IPS-11a (cell line): Measurements from ENCODE around the gene HLA-DQA1.
"Not testable (repeated sequence)": the region's sequence is repeated elsewhere in the genome, so short reads cannot be mapped to it uniquely, and the experiment has no call there.

Source experiments
- H3K4me3 ChIP-seq: one replicate; pipeline ENCODE4 v1.5.1; 2013; ENCODE audit warnings: low read depth, low read length, control low read depth

HLA-DQA1 gene

DNA sequence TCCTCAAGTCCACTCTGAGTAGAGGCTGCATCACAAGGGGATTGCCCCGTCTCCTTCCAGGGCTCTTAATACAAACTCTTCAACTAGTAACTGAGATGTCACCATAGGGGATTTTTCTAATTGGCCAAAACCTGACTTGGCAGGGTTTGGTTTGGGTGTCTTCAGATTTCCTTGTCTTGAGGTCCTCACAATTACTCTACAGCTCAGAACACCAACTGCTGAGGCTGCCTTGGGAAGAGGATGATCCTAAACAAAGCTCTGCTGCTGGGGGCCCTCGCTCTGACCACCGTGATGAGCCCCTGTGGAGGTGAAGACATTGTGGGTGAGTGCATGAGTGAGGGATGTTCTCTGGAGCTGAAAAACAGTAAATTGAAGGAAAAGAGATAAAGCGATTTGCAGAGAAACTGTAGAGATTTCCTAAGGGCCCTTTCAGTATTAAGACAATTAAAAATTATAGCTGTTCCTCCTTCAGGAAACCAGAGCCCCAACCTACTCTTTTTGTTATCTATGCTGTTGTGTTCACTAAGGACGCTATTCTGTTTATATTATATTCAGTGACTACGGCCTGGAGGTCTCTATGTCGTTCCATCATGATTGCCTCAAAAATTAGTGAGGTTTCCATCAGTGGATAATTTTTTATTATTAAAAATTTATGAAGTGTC, at the start of gene HLA-DQA1:
Gene HLA-DQA1, plus strand, starts transcription at position 188 of the 662 bp plus-strand sequence. Its CDS starts 53 bp downstream, at position 241.
- no peak within 1 kb of the TSS for H3K4me3 ChIP-seq

DNA sequence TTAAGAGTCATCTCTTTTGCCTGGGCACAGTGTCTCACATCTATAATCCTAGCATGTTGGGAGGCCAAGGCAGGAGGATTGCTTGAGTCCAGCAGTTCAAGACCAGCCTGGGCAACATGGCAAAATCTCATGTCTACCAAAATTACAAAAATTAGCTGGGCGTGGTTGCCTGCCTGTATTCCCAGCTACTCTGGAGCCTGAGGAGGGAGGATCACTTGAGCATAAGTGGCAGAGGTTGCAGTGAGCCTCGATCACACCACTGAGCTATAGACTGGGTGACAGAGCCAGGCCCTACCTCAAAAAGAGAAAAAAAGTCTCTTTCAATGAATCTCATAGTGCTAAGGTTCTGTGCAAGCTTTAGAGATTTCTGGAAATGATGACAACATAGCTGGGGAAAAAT, 49.0 kb upstream of the HLA-DQA1 start:
- H3K4me3 ChIP-seq = no peak overlapping the region

DNA sequence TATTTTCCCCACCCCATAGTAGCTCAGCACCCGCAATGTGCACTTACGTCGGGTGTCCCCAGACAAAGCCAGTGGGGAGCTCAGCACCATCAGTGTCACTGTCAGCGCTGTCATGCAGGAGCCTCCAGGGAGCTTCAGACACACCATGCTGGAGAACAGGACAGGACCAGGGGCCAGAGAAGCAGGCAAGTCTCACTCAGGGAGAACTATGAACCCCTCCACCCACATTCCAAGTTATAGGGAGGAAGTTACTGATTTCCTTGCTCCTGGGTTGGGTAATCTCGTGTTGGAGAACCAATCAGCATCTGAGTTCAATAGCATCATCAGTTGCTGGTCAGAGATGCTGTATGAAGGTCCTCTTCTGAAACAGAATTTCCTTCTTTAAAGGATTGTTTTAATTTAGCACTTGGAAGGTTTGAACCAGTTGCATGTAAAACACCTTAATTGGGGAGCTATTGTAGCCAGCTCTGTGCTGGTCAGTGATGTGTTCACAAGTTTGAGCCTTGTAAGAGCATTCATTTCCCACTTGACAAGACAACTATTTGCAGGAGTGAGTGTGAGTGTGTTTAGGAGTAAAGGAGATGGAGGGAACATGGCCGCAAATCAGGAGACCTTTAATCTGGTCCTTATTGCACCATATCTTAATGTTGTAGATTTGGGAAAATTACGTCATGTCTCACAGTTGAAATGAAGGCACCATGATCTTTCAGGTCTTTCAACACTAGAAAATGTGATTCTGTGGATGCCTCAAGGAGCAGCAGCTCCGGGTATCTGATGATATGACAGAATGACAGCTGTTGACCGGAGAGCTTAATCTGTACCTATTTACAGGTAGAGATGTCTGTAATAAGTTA, 47.4 kb upstream of the HLA-DQA1 start, which contains the start of gene HLA-DRB1:
Gene HLA-DRB1, minus strand, starts transcription at position 253 of the 854 bp plus-strand sequence. Its CDS starts 106 bp downstream, at position 147.
- H3K4me3 ChIP-seq = no peak within 1 kb of the TSS

DNA sequence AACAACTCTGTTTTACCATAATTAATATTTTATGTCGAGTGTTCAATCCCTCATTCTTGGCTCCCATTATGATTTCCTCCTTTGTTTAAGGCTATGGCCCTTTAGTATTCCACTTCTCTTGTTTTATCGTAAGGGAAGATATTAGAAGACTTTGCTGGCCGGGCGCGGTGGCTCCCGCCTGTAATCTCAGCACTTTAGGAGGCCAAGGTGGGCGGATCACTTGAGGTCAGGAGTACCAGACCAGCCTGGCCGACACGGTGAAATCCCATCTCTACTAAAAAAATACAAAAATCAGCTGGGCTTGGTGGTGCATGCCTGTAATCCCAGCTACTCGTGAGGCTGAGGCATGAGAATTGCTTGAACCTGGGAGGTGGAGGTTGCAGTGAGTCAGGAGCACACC, 46.5 kb upstream of the HLA-DQA1 start:
- not testable (repeated sequence) for H3K4me3 ChIP-seq

DNA sequence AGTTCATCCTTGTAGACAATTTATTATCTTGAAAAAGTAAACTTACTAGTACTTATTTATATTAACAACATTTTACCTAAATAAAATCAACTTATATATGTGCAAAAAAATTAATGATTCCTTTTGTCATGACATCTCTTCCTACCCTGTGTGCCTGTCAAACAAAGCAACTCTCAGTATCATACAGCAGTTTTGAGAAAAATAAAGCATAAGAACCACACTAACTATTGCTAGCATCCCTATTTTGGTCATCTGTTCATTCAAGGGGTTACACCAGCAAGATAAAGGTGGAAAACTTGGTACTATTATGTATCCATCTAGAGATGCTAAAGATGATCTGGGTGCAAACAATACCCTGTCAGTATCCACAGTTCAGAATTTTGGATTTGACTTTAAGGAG, 40.2 kb upstream of the HLA-DQA1 start:
- H3K4me3 ChIP-seq = no peak overlapping the region

DNA sequence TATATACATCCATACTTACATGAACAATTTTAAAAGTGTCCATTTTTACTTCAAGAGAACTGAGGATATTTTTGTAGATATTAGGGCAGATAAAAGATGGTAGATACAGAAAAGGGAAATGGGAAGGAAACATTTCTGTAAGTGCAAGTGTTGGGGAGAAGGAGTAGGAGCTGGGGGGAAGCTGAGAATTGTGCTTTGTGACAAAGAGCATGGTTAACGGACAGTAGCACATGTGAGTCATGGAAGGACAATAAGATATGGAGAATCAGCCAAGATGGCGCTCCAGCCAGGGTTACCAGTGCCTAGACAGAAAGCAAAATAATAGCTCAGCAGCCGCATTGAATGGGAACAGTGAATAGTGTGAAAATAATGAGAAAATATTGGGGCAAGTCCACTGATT, 34.8 kb upstream of the HLA-DQA1 start:
- H3K4me3 ChIP-seq = no peak overlapping the region

DNA sequence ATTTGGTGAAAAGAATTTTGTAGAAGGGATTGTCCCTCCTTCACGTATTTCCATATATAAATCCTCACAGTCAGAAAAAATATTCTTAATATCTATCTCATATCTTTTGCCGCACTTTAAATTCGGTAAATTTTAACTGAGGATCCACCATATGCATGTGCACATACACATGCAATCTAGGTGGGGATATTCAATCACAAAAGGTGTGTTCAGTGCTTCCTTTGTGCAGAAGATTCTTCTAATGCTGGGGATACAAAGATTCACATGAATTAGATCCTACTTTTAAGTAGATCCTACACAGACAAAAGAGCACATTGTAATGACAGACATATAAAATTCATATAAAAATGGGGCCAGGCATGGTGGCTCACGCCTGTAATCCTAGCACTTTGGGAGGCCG, 34.0 kb upstream of the HLA-DQA1 start:
- no peak overlapping the region for H3K4me3 ChIP-seq

DNA sequence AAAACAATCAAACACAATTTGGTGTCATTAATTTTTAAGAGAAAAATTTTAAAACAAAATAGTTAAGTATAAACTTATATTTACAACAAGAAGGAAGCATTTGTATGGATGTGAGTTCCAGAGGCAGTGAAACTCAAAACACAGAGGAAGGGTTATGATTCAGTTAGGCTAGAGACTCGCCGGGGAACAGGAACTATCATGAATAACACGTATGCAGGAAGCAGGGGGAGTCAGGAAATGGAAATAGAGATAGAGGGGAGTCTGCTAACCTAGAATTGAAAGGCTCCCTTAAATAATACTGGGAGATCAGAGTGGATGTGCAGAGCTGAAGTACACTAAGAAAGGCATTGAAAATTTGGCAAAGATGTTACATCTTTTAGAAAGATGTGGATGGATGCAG, 33.3 kb upstream of the HLA-DQA1 start:
- no peak overlapping the region for H3K4me3 ChIP-seq

DNA sequence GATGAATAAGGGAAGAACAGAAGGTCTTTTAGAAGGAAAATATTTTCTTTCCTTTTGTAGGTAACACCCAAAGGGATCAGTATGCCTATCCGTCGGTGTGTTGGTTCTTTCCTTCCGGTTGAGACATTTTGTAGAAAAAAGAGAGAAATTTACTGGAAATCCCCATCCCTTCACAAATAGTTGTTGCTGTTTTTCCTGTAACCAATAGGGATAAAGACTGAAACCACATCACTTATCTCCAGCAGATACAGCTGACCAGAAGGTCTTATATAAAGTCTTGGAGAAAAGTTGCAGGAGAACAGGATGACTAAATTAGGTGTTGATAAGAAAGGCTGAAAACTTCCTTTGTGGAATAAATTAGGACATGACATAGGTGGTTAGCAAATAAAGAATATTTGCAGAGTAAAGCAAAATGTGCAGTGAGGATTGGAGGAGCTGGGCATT, 32.8 kb upstream of the HLA-DQA1 start:
- H3K4me3 ChIP-seq = no peak overlapping the region

DNA sequence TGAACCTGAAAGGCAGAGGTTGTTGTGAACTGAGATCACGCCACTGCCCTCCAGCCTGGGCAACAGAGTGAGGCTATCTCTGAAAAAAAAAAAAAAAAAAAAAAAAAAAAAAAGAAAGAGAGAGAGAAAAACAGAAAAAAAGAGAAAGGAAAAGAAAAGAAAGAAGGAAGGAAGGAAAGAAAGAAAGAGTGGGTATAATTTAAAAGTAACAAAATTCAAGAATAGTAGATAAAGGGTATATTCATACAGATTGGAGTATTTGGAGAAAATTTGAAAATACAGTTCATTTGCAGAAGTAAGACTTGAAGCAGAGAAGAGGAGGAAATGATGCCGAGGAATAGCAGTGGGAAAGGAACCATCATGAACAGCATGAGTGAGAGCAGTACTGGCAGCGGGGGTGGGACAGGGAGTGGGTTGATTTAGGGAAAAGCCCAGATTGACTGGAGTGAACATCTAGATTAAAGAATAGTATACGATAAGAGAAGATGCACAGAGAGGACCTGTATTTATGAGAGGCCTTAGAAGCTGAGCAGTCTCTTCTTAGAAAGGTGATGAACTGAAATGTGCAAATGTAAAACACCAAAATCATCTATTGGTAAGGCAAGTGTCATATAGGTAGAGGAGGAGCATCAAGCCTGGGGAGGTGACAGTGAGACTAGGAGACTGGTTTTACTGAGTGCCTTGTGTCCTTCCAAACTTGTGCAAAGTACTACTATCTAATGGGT, 29.8 kb upstream of the HLA-DQA1 start:
- H3K4me3 ChIP-seq = no peak overlapping the region

DNA sequence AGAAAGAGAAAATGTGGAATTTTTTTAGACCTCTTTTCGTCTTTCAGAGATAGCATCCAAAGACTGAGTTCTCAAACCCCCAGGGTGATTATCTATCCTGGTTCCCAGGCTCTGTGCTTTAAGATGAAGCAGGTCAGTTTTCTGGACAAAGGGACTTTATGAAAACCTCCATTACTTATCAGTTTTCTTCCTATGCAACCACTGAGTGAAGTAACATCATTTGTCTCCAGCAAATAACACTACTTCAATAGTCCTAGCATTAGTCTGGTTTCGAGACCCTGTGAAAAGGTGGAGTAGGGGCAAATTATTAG, 29.3 kb upstream of the HLA-DQA1 start:
- no peak overlapping the region for H3K4me3 ChIP-seq

DNA sequence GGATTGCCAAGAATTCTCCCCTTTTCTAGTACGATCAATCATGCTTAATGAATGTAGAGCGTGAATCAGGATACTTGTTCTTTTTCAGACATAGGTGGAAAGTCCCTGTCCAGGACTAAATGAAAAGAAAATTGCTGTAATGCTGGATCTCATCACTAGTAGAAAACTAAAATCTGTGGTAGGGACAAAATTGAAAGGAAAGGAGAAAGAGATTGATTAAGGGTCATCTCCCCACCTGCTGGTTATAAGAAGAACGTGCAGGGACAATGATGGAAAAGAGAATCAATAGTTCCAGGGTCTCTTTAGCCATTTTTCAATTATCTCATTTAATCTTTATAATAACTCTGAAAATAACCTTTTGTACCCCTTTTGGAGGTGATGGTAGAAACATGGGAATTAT, 28.8 kb upstream of the HLA-DQA1 start:
- no peak overlapping the region for H3K4me3 ChIP-seq

DNA sequence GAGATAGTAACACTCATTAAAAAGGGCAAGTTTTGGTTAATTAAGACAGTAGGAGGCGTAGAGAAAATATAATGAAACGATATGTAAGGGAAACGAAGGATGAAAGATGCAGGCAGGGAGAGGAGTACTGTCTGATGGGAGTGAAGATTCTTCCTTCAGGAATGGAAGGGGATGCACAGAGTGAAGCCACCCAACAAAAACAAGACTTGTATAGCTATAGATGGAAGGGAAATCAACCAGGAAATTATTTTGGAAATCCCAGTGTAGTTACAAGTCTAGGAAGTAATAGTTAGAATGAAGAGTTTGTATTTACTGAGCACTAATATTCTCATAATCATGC, 27.8 kb upstream of the HLA-DQA1 start:
- H3K4me3 ChIP-seq = no peak overlapping the region

DNA sequence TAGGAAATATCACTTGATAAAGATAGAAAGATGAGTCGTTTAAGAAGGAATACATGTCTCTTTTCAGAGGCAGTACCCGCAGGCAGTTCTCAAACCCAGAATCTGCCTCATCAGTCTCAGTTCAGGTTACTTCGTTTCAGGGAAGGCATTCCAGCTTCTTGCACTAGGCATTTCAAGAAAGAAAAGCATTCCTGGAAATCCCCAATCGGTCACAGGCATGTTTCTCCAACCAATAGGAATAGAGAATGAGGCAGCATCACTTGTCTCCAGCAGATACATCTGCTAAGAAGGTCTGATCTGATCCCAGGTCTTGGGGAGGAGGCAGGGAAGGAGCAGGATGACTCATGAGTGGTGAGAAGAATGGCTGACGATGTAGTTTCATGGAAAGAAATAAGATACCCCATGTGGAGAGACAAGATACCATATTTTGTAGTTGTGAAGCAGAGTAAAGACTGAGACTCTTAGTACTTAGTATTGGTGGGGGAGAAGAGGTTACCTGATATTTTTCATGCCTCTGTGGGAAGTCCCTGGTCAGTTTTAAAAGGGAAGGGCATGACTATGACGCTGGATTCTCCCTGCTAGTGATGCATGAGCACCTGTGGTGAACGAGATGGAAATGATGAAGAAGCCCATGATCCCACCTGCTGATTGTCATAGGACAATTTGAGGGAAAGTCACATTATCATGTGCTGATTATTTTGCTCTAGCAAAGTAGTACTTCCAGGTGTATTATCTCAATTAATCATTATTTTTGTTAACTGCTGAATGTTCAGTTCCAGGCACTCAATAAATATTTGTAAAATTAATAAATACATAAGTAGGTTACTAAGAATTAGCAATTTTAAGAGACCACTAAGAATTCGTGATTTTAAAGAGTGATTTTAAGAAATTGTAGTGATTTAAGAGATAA, 27.2 kb upstream of the HLA-DQA1 start:
- H3K4me3 ChIP-seq = no peak overlapping the region

DNA sequence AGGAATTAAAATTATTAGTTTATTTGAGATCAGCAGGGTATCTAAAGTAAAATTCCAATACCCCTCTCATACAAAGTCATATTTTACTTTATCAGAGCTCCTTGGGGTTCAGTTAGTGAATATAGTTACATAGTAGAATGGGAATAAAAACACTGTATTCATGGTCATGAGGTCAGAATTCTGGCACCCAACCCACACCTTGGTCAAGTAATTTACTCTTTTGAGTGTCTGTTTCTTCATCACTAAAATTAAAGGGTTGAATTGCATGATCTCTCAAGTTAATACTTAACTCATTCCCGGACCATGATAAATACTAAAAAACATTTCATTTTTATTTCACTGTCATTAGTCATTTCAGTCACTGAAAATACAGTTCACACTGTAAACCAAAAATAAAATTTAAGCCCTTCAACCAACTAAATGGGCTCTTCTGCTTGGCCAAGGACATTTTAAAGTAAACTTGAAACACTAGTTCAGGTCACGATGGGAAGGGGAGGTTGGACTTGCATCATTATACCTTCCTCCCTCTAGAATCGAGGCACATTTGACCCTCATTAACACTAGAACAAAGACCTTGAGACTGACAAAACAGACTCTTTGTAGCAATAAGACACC, 26.4 kb upstream of the HLA-DQA1 start:
- no peak overlapping the region for H3K4me3 ChIP-seq

DNA sequence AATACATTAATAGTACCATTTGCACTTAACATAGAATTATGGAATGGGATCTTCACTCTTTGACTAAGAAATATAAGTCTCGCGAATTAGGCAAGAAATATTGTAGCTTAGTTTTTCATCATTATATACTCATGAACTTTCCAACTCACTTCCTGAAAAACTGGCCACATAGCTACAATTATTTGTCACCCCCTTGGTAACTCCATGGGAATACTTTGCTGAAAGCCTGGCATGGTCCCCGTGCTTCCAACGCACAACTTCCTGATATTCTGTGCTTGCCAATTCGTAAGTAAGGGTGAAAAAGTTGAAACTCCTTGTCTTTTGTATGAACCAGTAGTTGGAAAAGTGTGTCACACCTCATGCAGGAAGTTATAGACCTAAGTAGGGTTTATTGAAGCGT, 23.7 kb upstream of the HLA-DQA1 start:
- no peak overlapping the region for H3K4me3 ChIP-seq

DNA sequence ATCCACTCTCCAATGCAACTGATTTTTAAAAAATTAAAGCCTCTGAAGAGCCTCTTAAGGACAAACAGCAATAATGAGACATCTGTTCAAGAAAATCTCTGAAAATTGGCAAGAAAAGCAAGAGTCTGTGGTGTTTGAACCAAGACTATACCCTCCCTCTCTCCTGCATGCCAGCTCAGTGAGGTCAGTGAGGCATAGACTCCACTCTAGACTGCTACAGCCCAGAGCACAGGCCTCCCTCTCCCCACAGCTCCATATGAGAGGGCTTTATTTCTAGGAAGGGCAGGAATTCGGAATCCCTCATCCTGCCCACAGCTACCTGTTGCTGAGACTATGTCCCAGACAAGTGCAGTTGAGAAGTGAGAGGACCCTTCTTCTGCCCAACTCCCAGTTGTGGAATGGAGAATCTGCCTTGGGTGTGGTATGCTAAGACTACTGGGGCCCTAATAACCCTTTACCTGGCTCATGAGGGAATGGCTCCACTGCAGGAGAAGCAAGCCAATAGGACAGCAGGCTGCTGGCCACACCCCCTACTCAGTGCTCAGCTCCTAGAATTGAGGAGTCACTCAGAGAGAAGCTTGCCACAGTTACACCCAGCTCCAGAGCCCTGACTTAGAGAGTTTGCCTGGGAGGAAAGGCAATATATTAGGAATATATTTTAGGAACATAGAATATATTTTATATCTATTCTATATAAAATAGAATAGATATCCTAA, 22.7 kb upstream of the HLA-DQA1 start:
- H3K4me3 ChIP-seq = no peak overlapping the region

DNA sequence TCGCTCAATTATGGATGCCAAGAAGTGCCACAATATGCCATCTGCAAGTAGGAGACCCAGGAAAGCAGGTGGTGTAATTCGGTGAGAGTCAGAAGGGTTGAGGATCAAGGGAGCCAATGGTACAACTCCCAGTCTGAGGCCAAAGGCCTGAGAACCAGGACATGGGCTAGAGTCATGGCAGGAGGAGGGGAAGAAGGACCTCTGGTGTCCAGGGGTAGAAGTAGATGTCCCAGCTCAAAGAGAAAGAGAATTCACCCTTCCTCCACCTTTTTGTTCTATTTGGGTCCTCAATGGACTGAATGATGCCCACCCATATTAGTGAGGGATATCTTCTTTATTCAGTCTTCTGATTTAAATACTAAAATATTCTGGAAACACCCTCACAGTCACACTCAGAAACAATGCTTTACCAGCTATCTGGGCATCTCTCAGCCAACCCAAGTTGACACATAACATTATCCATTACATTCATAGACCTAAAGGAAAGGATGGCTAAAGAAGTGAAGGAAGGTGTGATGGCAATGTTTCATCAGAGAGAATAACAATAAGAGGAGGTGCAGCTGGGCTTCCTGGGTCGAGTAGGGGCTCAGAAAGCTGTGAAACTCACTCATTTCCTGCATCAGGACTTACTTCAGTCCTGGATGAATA, 21.2 kb upstream of the HLA-DQA1 start:
- H3K4me3 ChIP-seq = no peak overlapping the region

DNA sequence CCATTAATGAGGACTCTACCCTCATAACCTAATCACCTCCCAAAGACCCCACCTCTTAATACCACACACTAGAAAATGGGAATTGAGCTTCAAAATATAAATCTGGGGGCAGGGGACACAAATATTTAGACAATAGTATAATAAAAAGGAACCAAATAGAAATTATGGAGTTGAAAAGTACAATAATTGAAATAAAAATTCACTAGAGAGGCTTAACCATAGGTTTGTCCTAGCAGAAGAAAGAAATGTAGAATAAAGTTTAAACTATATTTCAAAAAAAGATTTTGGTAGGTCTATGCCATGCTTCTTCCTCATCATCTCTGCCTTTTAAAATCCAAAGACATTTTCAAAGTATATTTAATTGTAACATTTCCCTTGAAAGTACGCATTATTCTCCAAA, 19.5 kb upstream of the HLA-DQA1 start:
- H3K4me3 ChIP-seq = no peak overlapping the region
